Measurements from ENCODE around the gene SRSF10. TPM values are rescaled to one million over a fixed set of nuclear protein-coding genes. Genes with fewer than 3 reads are reported as not detected.
"Not testable (repeated sequence)": the region's sequence is repeated elsewhere in the genome, so short reads cannot be mapped to it uniquely, and the experiment has no call there.

The SRSF10 gene
- total and polyA plus RNA-seq, 2 experiments from 2014 or later = 196 to 275 TPM

GRCh38 chr1:24012878-24013277, 32.8 kb upstream of the SRSF10 start:
- not testable (repeated sequence) for H3K36me3 ChIP-seq (ENCODE audit: insufficient read depth); H3K4me1 Mint-ChIP-seq; H3K4me3 ChIP-seq; H3K4me3 Mint-ChIP-seq; H3K9me2 ChIP-seq (ENCODE audit: insufficient read depth); H3K27me3 Mint-ChIP-seq (ENCODE audit: insufficient read depth, low read depth, poor library complexity); H3K27ac ChIP-seq (ENCODE audit: low read depth); H3K27ac Mint-ChIP-seq; DNase-seq (ENCODE audit: low spot score); ATAC-seq; H3K4me2 ChIP-seq; H3K9me3 Mint-ChIP-seq; H3K27me3 ChIP-seq (ENCODE audit: insufficient read depth); H3K36me3 Mint-ChIP-seq (ENCODE audit: low read depth); H3K79me2 ChIP-seq (replicated peaks; ENCODE audit: insufficient read depth); H2AFZ ChIP-seq; H3F3A ChIP-seq (replicated peaks; ENCODE audit: low read depth); H3K4me1 ChIP-seq (ENCODE audit: insufficient read depth); H4K20me1 ChIP-seq (replicated peaks; ENCODE audit: insufficient read depth)

- H3K27me3 Mint-ChIP-seq (ENCODE audit: insufficient read depth, low read depth, poor library complexity) = no peaks in the 10 kb centered on the region
- Histone ChIP-seq H3K4me2 (no peak overlapping the region), H3K27me3 (ENCODE audit: insufficient read depth) (no peaks in the 10 kb centered on the region), H4K20me1 (replicated peaks; ENCODE audit: insufficient read depth) (no peaks in the 10 kb centered on the region), H3K9me2 (ENCODE audit: insufficient read depth) (no peaks in the 10 kb centered on the region), H3F3A (replicated peaks; ENCODE audit: low read depth) (no peaks in the 10 kb centered on the region), H3K4me3 (no peak overlapping the region), H3K27ac (ENCODE audit: low read depth) (no peak overlapping the region), H3K79me2 (replicated peaks; ENCODE audit: insufficient read depth) (no peaks in the 10 kb centered on the region), H2AFZ (no peak overlapping the region), H3K36me3 (ENCODE audit: insufficient read depth) (no peaks in the 10 kb centered on the region), H3K4me1 (ENCODE audit: insufficient read depth) (no peaks in the 10 kb centered on the region)
- DNase-seq (ENCODE audit: low spot score) (no peak), ATAC-seq (no peak)
- H3K9me3 Mint-ChIP-seq = no peaks in the 10 kb centered on the region
- H3K4me3 Mint-ChIP-seq = no peak overlapping the region
- no peaks in the 10 kb centered on the region for H3K36me3 Mint-ChIP-seq (ENCODE audit: low read depth)
- H3K4me1 Mint-ChIP-seq = peaks cover 5% of the 10 kb centered on the region; the same call in 2 of the 3 replicates
- no peak overlapping the region for H3K27ac Mint-ChIP-seq
- TF ChIP-seq ETS1 (IDR thresholded peaks at IDR 0.05) (no peak), POLR2AphosphoS5 (IDR thresholded peaks at IDR 0.05; ENCODE audit: low read depth) (no peak), REST (IDR thresholded peaks at IDR 0.05; ENCODE audit: unreplicated experiment) (no peak), EZH2 (IDR thresholded peaks at IDR 0.05; ENCODE audit: low read depth, unreplicated experiment) (no peak), ZNF331 (CRISPR knock-in tag; IDR thresholded peaks at IDR 0.05; ENCODE audit: low read depth) (no peak), EZH2phosphoT487 (IDR thresholded peaks at IDR 0.05; ENCODE audit: unreplicated experiment) (no peak), CTCF (conservative IDR thresholded peaks at IDR 0.05; ENCODE audit: low read depth in 2 of 2) (no peak), ZNF114 (CRISPR knock-in tag; IDR thresholded peaks at IDR 0.05) (no peak), STAT1 (IDR thresholded peaks at IDR 0.05; ENCODE audit: unreplicated experiment) (no peak), JUNB (IDR thresholded peaks at IDR 0.05; ENCODE audit: unreplicated experiment) (no peak), CREB1 (CRISPR knock-in tag; IDR thresholded peaks at IDR 0.05; ENCODE audit: low read depth) (no peak)
These were observed 30.5 kb upstream of the SRSF10 start for GRCh38 chr1:24010650-24011049.

All from GM23338 (cell line).